ELR (cell line): ENCODE data around the gene MYO3B.

Experiments
- DNase-seq: peaks from one replicate; pipeline ENCODE4 v3.0.0-alpha.2; 2015; ENCODE audit warnings: low read depth

Gene MYO3B

DNA sequence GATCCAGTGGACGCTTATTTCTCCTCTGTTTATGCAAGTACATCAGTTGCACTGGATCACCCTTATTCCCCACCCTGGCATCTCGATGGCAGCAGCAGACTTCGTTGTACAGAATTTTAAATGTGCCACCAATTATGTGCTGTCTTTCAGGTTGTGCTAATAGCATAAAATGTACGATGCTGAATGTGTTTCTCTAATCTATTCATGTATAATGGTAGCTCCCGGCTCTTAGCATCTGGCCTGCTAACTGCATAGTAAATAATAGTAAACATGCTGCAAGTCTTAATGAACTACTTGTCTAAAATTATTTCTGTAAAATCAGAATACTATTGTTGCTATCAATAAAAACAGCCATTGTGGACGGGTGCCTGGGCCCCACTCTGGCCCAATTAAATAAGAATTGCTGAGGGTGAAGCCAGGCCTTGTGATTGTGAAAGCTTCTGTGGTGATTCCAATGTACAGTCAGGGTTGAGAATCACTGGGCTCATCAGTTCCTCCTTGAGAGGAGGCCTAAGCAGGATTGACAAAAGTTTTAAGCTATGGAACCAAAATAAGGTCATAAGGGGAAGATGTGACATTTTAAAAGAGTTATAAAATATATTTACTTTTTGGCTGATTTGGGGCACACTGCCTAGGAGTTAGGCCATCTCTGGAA, 14.4 kb upstream of the MYO3B start:
- DNase-seq: peak; percentile 7

DNA sequence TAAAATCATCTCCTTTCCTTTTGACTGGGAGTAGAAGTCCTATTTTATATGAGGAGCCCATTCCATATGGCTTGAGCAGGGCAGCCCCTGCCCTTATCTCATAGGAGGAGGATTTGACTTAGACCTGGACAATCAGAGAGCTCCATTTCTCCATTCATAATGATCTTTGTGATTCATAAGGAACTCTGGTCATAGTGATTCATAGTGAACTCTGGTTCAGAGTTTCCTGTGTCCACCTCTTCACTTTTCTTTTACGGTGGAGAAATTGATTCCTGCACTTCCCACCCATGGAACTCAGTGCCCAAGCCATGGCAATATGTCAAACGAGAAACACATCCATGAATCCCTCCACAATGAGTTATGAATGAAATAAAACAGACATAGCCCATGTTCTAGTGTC, 12.8 kb upstream of the MYO3B start:
- DNase-seq: peak; percentile 84

DNA sequence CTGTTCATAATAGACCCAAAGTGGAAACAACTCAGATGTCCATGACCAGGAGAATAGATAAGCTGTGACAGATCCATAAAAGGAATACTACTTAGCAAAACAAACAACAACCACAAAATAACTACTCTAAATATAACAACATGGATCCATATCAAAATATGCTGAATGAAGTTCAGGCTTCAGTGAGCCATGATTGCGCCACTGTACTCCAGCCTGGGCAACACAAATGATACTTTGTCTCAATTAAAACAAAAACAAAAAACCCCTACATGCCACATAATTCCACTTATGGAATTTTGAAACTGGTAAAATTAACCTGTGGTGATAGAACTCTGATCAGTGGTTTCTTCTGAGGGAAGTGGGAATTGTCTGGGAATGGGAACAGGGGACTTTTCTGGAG, 11.2 kb upstream of the MYO3B start:
- no peak for DNase-seq

DNA sequence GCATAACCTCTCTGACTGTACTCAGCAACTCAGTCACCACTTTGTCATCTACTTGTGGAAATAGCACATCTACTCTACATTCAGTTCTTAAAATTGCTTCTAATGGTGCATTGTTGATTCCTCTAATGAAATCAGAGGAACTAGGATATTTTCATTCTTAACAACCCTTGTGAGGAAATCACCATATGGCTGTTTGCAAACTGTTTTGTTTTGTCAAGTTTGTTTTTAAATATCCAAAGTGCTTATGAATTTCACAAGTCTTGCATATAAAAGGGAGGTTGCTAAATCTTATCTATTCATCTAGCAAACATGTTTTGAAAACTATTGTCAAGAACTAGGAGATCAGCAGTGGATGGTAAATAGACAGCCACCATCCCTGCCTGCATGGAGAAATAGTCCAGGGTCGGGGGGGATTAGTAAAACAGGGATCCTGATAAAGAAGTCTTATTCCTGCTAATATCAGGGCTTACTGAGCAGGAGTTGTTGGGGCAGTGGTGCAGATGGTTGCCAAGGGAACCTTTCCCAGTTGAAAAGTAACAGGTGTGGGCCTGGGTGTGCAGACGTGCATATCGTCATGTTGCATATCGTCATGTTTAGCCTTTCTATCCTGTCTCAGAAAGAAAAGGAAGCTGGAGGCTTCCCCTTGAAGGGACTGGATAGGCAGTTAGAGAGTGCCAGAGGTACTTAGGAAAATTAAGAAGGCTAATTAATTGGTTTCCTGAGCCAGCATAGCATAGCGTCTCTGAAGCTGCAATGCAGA, 7.5 kb upstream of the MYO3B start:
- no peak for DNase-seq

DNA sequence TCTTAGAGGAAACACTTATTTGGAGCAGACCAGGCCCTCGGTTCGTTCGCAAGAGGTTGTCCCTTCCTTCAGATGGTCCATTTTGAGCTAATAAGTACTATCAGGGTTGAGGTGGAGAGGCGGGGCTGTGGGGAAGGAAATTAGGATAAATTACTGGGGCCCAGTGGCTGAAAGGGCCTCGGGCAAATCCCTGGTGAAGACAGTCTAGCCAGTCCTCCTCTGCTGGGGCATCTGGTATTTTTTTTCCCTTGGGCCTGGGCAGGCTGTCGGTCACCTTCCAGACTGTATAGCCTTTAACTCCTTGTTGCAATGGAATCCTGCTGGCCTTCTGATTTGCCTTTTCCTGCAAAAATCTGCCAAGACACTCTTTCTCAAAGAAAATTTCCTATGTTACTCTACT, 1.7 kb upstream of the MYO3B start:
- DNase-seq: no peak

DNA sequence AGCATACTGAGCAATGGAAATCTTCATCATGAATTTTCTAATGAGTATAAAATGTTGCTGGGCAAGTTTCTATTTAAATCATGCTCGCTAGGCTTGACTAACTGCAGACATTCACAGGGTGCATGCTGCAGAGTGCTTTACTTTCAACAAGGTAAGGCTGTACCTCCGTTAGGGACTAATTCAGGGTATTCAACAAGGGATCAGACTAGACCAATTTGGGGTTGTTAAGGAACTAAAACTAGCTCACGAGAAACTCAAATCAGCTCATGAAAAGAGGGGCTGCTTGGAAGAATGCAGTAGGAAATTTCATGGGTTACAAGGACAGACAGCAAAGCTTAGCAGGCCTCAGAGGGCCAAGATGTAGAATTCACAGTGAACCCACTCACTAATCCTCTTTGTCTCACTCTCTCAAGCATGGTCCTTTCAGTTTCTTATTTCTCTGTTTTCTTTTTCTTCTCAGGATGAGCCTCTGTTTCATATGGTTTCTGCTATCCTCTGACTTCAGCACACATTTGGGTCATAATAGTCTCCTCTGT, 2.2 kb downstream of the MYO3B start:
- no peak for DNase-seq

DNA sequence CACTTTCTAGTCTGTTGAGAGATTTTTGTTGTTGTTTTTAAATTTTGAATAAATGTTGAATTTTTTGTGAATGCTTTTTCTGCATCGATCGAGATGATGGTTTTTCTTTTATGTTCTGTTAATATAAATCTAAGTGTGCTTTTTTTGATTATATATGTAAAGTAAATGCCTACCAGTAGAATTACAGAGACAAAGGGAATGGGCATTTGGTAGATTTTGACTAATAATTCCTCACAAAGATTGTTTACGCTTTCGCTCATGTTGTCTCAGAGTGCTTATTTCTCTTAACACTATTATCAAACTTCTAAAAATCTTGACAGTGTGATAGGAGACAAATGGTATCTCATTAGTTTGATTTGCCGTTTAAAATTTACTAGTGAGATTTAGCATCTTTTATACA, 3.7 kb downstream of the MYO3B start:
- DNase-seq: no peak

DNA sequence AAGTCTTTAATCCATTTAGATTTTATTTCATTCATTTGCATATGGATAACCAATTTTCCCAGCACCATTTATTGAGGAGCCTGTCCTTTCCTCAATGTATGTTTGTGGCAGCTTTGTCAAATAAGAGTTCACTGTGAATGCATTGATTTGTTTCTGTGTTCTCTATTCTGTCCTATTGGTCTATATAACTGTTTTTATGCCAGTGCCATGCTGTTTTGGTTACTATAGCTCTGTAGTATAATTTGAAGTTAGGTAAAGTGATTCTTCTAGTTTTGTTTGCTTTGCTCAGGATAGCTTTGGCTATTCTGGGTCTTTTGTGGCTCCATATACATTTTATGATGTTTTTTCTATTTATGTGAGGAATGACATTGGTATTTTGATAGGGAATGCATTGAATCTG, 7.4 kb downstream of the MYO3B start:
- DNase-seq: no peak

DNA sequence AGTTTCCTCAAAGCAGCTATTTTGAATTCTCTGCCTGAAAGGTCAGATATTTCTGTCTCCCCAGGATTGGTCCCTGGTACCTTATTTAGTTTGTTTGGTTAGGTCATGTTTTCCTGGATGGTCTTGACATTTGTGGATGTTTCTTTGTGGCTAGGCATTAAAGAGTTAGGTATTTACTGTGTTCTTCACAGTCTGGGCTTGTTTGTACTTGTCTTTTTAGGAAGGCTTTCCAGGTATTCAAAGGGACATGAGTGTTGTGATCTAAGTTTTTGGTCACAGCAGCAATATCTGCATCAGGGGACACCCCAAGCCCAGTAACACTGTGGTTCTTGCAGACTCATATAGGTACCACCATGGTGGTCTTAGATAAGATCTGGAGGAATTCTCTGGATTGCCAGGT, 11.8 kb downstream of the MYO3B start:
- DNase-seq: no peak

DNA sequence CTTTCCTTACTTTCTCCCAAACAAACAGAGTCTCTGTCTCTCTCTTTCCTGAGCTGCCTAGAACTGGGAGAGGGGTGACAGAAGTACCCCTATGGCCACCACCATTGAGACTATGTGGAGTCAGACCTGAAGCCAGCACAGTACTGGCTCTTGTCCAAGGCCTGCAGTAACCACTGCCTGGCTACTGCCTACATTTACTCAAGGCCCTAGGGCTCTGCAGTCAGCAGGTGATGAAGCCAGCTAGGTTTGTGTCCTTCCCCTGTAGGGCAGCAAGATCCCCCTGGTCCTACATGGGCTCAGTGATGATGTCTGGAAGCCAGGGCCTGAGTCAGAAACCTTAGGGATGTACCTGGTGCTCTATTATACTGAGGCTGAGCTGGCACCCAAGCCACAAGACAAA, 12.2 kb downstream of the MYO3B start:
- DNase-seq: no peak

DNA sequence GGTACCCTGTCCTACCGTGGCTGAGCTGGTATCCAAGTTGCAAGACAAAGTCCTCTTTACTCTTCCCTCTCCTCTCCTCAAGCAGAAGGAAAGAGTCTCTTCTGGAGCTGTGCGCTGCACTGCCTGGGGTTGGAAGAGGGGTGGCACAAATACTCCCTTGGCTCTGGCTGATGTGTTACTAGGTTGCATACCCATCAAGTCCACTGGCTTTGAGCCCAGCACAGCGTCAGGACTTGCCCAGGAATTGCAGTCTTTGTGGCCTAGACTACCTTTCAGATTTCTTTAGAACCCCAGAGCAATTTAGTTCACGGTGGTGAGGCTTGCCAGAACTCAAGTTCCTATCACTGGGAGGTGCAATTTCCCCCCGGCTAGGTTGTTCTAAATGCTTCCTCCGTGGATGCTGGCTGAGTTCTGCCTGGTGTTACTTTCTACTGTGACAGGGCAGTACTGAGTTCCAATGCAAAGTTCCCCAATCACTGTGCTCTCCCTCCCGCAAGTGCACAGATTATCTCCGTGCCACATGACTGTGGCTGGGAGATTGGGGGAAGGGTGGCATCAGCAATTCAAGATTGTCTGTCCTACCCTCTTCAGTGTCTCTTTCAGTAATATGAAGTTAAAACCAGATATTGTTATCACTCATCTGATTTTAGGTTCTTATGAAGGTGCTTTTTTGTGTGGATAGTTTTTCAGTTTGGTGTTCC, 13.4 kb downstream of the MYO3B start:
- DNase-seq: no peak

DNA sequence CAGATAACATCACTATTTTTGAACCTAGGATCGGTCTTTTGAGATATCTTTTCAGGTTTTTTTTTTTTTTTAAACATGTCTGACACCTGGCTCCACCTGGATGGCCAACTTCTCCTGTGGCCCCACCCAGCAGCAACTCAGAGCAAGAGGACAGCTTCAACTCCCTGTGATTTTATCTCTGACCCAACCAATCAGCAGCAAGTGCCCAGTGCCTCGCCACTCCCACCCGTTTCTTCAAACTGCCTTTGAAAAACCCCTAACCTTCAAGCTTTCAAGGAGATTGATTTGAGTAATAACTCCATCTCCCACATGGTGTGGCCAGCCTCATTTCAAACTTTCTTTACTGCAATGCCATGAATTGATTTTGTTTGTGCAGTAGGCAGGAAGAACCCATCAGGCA, 19.0 kb downstream of the MYO3B start:
- no peak for DNase-seq

DNA sequence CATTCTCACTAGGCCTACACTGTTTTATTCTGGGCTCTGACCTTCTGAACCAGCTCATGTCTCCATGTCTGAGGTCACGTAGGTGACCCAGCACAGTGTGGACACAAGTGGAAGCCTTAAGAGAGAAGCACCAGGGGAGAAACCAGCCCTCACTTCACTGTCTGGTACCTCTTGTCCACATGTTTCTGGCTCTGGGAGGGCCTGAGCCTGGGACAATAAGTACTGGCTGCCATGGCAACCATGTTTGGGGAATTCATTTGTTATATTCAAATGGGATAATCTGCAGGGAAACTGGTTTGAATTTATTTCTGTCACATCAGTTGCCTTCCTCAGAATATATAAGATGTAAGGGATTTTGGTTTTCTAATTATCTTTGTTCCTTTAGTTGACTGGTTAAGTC, 23.3 kb downstream of the MYO3B start:
- DNase-seq: no peak

DNA sequence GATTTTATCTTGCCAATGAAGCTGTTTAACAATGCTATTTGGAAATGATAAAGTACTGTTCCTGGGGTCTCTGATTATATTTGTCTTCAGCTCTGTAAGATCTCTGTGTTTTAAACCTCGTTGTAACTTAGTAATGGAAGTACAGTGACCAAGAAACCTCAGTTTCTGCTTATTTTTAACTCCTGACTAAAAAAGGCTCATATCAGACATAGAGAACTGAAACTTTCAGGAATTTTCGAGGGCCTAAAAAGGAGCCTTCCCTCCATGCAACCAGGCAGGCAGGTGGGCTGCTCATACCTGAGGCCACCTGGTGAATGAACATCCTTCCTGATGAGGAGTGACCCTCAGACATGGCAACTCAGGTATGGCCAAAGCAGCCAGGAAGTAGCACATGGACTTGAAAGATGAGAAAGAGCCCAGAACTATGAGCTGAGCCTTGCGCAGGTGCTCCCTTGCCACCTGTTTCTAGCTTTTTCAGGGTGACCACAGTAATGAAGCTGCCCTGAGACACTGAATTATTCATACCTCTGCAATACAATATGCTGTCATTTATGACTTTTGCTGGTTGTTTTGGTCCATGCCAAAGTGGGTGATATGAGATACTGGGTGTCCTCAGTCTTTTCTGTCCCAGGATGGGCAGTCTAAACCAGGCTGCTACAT, 23.9 kb downstream of the MYO3B start:
- DNase-seq: no peak

DNA sequence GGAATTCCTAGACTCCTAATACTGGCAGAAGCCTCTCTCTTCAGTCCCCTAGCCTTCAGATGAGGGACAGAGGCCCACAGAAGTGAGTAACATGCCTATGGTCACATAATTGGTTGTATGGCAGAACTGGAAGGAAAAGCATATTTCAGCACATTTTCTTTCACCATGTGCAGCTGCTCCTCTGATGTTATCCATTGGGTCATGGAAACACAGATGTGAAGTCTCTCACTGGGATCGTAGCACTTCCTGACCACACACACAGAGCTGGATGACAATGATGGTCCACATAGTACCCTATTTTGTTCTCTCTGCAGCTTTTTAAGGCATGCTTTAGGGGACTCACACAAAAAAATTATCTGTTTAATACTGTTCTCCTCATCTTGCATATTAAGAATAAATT, 24.5 kb downstream of the MYO3B start:
- DNase-seq: no peak

DNA sequence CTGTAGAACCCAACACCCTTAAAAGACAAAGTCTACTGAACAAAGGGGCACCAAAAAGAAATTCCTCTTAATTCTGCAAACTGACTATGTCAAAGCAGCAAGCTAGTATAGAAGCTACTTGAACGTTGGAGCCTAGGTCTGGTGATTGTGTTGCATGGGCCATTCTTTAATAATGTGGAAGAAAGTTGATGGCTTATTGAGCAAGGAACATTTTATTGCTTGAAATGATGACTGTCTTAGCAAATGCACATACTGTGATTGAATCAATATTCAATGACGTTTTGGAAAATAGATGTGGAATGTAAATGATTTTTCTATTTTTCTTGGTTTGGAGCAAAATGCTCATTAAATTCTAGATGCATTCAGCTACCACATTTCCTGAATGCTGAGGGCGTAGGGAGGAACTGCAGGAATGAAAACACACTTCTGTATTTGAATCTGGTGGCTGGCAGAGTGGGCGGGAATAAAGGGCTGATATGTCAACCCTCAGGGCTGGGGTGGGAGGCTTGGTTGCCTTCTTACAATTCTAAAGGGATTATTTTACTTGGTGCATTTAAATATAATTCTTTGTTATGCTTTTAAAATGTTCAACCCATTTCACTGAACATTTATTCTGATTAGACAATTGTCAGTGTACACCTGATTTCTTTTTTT, 26.5 kb downstream of the MYO3B start:
- DNase-seq: no peak

DNA sequence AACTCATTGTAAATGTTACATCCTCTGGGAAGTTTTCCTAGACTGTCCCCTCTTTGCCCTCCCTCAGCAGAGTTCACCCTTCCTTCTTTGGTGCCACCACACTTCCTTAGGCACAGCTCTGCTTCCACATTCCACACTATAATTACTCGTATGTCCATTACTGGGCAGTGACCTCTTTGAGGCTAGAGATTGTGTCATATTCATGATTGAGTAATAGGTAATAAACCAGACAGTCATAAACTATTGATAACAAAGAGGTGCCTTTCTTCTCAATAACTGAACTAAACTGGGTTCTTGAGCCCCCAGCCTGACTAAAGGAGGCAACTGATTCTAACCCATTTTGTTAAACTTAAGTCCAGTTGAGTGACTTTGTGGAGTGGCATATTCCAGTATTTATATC, 28.3 kb downstream of the MYO3B start:
- no peak for DNase-seq

DNA sequence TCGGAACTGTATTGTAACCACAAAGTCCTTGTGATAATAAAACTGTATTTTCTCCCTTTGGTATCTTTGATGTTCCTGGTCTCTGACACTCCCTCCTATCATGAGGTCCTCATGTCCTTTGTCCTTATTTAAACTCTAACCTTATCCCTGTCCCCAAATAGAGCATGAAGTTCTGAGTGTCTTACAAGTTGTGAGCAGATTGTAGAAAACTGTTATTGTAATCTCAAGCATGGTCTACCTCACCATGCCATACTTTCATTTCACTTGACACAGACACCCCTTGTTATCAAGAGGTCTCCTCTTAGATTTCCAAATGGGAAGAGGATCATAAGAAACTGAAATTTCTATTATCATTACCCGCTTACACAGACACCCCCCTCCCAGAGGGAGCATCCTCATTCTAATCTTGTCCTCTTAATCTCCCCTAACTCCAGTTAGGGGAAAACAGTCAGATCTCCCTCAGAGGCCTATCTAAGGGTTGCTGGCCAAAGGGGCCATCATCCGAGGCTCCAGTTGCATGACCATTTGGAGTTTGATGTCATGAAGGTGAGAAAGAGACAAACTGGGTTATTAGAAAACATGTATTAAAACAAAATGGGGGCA, 29.0 kb downstream of the MYO3B start:
- DNase-seq: no peak

DNA sequence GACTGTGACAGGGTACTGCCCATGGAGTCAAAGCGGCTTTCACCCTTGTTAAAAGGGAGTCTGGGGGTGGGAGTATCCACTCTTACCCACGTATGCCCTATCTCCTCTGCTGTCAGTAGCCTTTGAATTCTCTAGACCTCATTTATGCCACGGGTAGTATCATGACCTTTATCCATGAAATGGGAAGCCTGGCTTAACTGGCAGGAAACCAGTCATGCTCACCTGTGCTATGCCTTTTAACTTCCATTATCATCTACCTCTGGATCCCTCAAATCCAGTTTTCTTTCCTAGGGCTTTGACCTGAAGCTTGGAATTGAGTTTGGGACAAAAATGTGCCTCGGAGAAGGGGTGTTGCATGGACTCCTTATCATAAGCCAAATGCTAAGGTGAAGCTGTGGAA, 30.0 kb downstream of the MYO3B start:
- no peak for DNase-seq

DNA sequence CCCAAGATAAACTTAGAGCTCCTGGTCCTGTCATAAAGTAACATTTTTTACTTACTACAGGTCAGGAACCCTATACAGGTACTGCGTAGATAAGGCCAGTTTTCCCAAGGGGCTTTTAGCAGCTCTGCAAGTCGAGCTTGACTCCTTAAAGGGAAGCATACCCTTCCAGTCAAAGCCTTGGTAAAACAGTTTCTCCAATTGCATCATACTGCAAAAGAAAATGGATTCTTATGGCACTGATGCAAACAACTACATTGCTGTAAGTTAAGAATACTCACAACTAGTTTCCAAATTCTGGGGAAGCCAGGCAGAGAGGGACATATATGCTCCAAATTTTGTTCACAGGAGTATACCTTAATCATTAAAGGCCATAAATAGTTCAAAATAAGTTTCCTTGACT, 31.0 kb downstream of the MYO3B start:
- no peak for DNase-seq

DNA sequence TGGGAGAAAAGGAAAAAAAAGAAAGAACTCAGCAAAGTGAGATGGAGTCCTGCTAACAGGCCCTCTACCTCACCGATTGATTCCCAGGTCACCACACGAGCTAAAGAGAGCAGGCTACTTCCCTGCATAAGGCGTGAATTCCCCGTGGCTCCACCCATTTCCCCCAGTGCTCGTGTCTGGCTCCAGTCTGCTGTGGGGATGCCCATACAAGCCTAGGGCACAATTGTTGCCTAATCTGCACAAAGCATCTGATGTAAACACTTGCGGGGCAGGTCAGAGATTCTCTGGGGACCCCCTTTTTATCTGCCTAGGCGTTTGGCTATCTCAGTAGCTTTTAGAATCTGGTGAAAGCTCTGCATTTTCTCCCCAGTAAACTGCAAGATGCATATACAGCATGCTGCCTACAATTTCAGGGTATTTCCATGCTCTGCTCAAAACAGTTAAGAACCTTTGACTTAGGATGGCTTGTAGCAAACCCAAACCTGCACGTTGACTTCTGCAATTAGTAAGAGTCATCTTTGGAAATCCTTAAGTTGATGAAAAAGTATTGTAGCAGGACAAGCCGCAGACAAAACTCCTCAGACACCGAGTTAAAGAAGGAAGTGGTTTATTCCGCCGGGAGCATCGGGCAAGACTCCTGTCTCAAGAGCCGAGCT, 34.8 kb downstream of the MYO3B start:
- no peak for DNase-seq
